ENCODE data around the gene ZC3H13. TPM values are rescaled to one million over a fixed set of nuclear protein-coding genes. Genes with fewer than 3 reads are reported as not detected.
"Not testable (repeated sequence)": the region's sequence is repeated elsewhere in the genome, so short reads cannot be mapped to it uniquely, and the experiment has no call there.

The ZC3H13 gene
- total RNA-seq, 4 donors from 2014 or later: 18.8 to 40.6 (median 34.7) TPM

- DNase-seq (ENCODE audit: low spot score in 2 of 2): no peak
- WGBS: 95% methylated on average over 1 of the region's 1 CpG
- TF ChIP-seq POLR2A (IDR thresholded peaks at IDR 0.05) (no peak), EP300 (IDR thresholded peaks at IDR 0.05) (no peak), POLR2AphosphoS5 (IDR thresholded peaks at IDR 0.05) (no peak)
- TF ChIP-seq, protein P1, sequence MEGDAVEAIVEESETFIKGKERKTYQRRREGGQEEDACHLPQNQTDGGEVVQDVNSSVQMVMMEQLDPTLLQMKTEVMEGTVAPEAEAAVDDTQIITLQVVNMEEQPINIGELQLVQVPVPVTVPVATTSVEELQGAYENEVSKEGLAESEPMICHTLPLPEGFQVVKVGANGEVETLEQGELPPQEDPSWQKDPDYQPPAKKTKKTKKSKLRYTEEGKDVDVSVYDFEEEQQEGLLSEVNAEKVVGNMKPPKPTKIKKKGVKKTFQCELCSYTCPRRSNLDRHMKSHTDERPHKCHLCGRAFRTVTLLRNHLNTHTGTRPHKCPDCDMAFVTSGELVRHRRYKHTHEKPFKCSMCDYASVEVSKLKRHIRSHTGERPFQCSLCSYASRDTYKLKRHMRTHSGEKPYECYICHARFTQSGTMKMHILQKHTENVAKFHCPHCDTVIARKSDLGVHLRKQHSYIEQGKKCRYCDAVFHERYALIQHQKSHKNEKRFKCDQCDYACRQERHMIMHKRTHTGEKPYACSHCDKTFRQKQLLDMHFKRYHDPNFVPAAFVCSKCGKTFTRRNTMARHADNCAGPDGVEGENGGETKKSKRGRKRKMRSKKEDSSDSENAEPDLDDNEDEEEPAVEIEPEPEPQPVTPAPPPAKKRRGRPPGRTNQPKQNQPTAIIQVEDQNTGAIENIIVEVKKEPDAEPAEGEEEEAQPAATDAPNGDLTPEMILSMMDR (IDR thresholded peaks at IDR 0.05): no peak
- no peak overlapping the region for H3K4me3 ChIP-seq
- H3K36me3 ChIP-seq: peaks cover 54% of the 10 kb centered on the region
- H3K27me3 ChIP-seq: no peaks in the 10 kb centered on the region
- H3K9me3 ChIP-seq: no peaks in the 10 kb centered on the region
- H3K4me1 ChIP-seq: no peaks in the 10 kb centered on the region
- H3K27ac ChIP-seq: no peak overlapping the region
Measured at GRCh38 chr13:46004491-46004890, 48.1 kb downstream of the ZC3H13 start.

- H3K9me3 ChIP-seq: no peaks in the 10 kb centered on the region
- H3K36me3 ChIP-seq: peaks cover 33% of the 10 kb centered on the region
- no peak for TF ChIP-seq POLR2A (IDR thresholded peaks at IDR 0.05)
- no peak overlapping the region for H3K4me3 ChIP-seq
- DNase-seq (ENCODE audit: low spot score in 2 of 2): no peak
- H3K4me1 ChIP-seq: no peaks in the 10 kb centered on the region
- 92% methylated on average over 2 of the region's 2 CpGs for WGBS
- H3K27me3 ChIP-seq: no peaks in the 10 kb centered on the region
- H3K27ac ChIP-seq: no peak overlapping the region
Measured at GRCh38 chr13:45996631-45997030, 55.9 kb downstream of the ZC3H13 start.

DNA sequence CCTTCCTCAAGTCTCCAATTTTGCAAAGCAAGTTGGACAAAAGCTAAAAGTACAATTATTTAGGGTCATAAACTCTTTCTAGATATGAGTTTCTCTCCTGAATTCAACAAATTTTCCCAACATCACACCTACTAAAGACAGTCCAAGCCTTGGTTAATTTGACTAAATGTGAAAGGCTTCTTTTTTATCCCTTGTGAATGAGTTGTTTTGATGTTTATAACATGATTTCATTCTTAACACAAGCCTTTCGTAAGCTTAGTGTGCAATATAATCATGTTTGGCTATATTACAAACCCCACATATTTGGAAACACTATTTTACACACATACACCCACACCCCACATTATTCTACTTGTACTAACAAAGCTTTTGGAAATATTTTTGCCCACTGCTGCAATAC is 57.3 kb downstream of the ZC3H13 start:
- TF ChIP-seq, protein P1 (IDR thresholded peaks at IDR 0.05): no peak
- no peak for TF ChIP-seq POLR2A (IDR thresholded peaks at IDR 0.05)
- no peak for TF ChIP-seq POLR2AphosphoS5 (IDR thresholded peaks at IDR 0.05)
- no peak for TF ChIP-seq EP300 (IDR thresholded peaks at IDR 0.05)
- Histone ChIP-seq H3K27me3 (no peaks in the 10 kb centered on the region), H3K27ac (no peak overlapping the region), H3K4me3 (no peak overlapping the region), H3K36me3 (peaks cover 21% of the 10 kb centered on the region), H3K9me3 (no peaks in the 10 kb centered on the region), H3K4me1 (no peaks in the 10 kb centered on the region)
- DNase-seq (ENCODE audit: low spot score in 2 of 2): no peak
- 90% methylated on average over 1 of the region's 1 CpG for WGBS

GRCh38 chr13:45994752-45995151 is 57.8 kb downstream of the ZC3H13 start:
- DNase-seq (ENCODE audit: low spot score in 2 of 2): no peak
- H3K9me3 ChIP-seq: no peaks in the 10 kb centered on the region
- H3K4me3 ChIP-seq: no peak overlapping the region
- H3K27me3 ChIP-seq: no peaks in the 10 kb centered on the region
- TF ChIP-seq POLR2A (IDR thresholded peaks at IDR 0.05): no peak
- no peak for TF ChIP-seq POLR2AphosphoS5 (IDR thresholded peaks at IDR 0.05)
- TF ChIP-seq EP300 (IDR thresholded peaks at IDR 0.05): no peak
- TF ChIP-seq, protein P1 (IDR thresholded peaks at IDR 0.05): no peak
- H3K4me1 ChIP-seq: no peaks in the 10 kb centered on the region
- H3K27ac ChIP-seq: no peak overlapping the region
- peaks cover 16% of the 10 kb centered on the region for H3K36me3 ChIP-seq
- 84% methylated on average over 2 of the region's 2 CpGs for WGBS

- TF ChIP-seq, protein P1 (IDR thresholded peaks at IDR 0.05): no peak
- TF ChIP-seq POLR2A (IDR thresholded peaks at IDR 0.05) (no peak), EP300 (IDR thresholded peaks at IDR 0.05) (no peak), POLR2AphosphoS5 (IDR thresholded peaks at IDR 0.05) (no peak)
- Histone ChIP-seq H3K4me3 (no peak overlapping the region), H3K9me3 (no peaks in the 10 kb centered on the region), H3K27ac (no peak overlapping the region), H3K4me1 (no peaks in the 10 kb centered on the region), H3K36me3 (peaks cover 42% of the 10 kb centered on the region), H3K27me3 (no peaks in the 10 kb centered on the region)
- no peak for DNase-seq (ENCODE audit: low spot score in 2 of 2)
Measured at GRCh38 chr13:45989607-45990006, 62.9 kb downstream of the ZC3H13 start.

- H3K4me3 ChIP-seq; H3K27me3 ChIP-seq; H3K9me3 ChIP-seq; H3K27ac ChIP-seq; H3K4me1 ChIP-seq; DNase-seq (ENCODE audit: low spot score in 2 of 2): not testable (repeated sequence)
- H3K36me3 ChIP-seq: peaks cover 46% of the 10 kb centered on the region
- 93% methylated on average over 2 of the region's 2 CpGs for WGBS
Measured at GRCh38 chr13:45981127-45981526, 71.4 kb downstream of the ZC3H13 start.
